ENCODE data around the gene BBS12.
"Not testable (repeated sequence)": the region's sequence is repeated elsewhere in the genome, so short reads cannot be mapped to it uniquely, and the experiment has no call there.

The BBS12 gene

GRCh38 chr4:122784261-122784660 lies 51.8 kb downstream of the BBS12 start:
- no peak overlapping the region for H3K4me3 ChIP-seq (ENCODE audit: low read depth in 1 of 2, low read length in 2 of 2)
- H3K4me1 ChIP-seq (ENCODE audit: control insufficient read depth in 1 of 2, insufficient read depth in 2 of 2, low read length in 2 of 2) = peaks cover 0 to 4% of the 10 kb centered on the region in 2 donors
- H3K36me3 ChIP-seq (ENCODE audit: control insufficient read depth in 1 of 2, insufficient read depth in 2 of 2, low read length in 2 of 2) = no peaks in the 10 kb centered on the region
- H3K9me3 ChIP-seq (ENCODE audit: control insufficient read depth in 1 of 2, low read length in 2 of 2) = peaks cover 0 to 3% of the 10 kb centered on the region in 2 donors
- H3K27me3 ChIP-seq (ENCODE audit: low read depth, low read length) = no peaks in the 10 kb centered on the region
- H3K27ac ChIP-seq (ENCODE audit: low read length) = peak overlapping the region; percentile 43

- H3K27ac ChIP-seq (ENCODE audit: low read length) = no peak overlapping the region
- peaks cover 0 to 4% of the 10 kb centered on the region in 2 donors for H3K4me1 ChIP-seq (ENCODE audit: control insufficient read depth in 1 of 2, insufficient read depth in 2 of 2, low read length in 2 of 2)
- no peaks in the 10 kb centered on the region for H3K9me3 ChIP-seq (ENCODE audit: control insufficient read depth in 1 of 2, low read length in 2 of 2)
- no peak overlapping the region for H3K4me3 ChIP-seq (ENCODE audit: low read depth in 1 of 2, low read length in 2 of 2)
- no peaks in the 10 kb centered on the region for H3K36me3 ChIP-seq (ENCODE audit: control insufficient read depth in 1 of 2, insufficient read depth in 2 of 2, low read length in 2 of 2)
- no peaks in the 10 kb centered on the region for H3K27me3 ChIP-seq (ENCODE audit: low read depth, low read length)
Observed at GRCh38 chr4:122785099-122785498, 52.6 kb downstream of the BBS12 start.

GRCh38 chr4:122786296-122786695 lies 53.8 kb downstream of the BBS12 start:
- H3K36me3 ChIP-seq (ENCODE audit: control insufficient read depth in 1 of 2, insufficient read depth in 2 of 2, low read length in 2 of 2); H3K9me3 ChIP-seq (ENCODE audit: control insufficient read depth in 1 of 2, low read length in 2 of 2); H3K4me1 ChIP-seq (ENCODE audit: control insufficient read depth in 1 of 2, insufficient read depth in 2 of 2, low read length in 2 of 2); H3K4me3 ChIP-seq (ENCODE audit: low read depth in 1 of 2, low read length in 2 of 2); H3K27me3 ChIP-seq (ENCODE audit: low read depth, low read length); H3K27ac ChIP-seq (ENCODE audit: low read length): not testable (repeated sequence)

GRCh38 chr4:122786920-122787319 lies 54.4 kb downstream of the BBS12 start:
- H3K4me3 ChIP-seq (ENCODE audit: low read depth in 1 of 2, low read length in 2 of 2); H3K9me3 ChIP-seq (ENCODE audit: control insufficient read depth in 1 of 2, low read length in 2 of 2); H3K27me3 ChIP-seq (ENCODE audit: low read depth, low read length); H3K27ac ChIP-seq (ENCODE audit: low read length); H3K4me1 ChIP-seq (ENCODE audit: control insufficient read depth in 1 of 2, insufficient read depth in 2 of 2, low read length in 2 of 2); H3K36me3 ChIP-seq (ENCODE audit: control insufficient read depth in 1 of 2, insufficient read depth in 2 of 2, low read length in 2 of 2): not testable (repeated sequence)

GRCh38 chr4:122787940-122788339 lies 55.4 kb downstream of the BBS12 start:
- Histone ChIP-seq H3K36me3 (ENCODE audit: control insufficient read depth in 1 of 2, insufficient read depth in 2 of 2, low read length in 2 of 2) (no peaks in the 10 kb centered on the region), H3K27me3 (ENCODE audit: low read depth, low read length) (no peaks in the 10 kb centered on the region), H3K4me3 (ENCODE audit: low read depth in 1 of 2, low read length in 2 of 2) (no peak overlapping the region), H3K9me3 (ENCODE audit: control insufficient read depth in 1 of 2, low read length in 2 of 2) (no peaks in the 10 kb centered on the region), H3K27ac (ENCODE audit: low read length) (no peak overlapping the region), H3K4me1 (ENCODE audit: control insufficient read depth in 1 of 2, insufficient read depth in 2 of 2, low read length in 2 of 2) (peaks cover 0 to 4% of the 10 kb centered on the region in 2 donors)

GRCh38 chr4:122788935-122789334 lies 56.4 kb downstream of the BBS12 start:
- no peaks in the 10 kb centered on the region for H3K27me3 ChIP-seq (ENCODE audit: low read depth, low read length)
- H3K4me3 ChIP-seq (ENCODE audit: low read depth in 1 of 2, low read length in 2 of 2) = no peak overlapping the region
- no peaks in the 10 kb centered on the region for H3K36me3 ChIP-seq (ENCODE audit: control insufficient read depth in 1 of 2, insufficient read depth in 2 of 2, low read length in 2 of 2)
- H3K27ac ChIP-seq (ENCODE audit: low read length) = no peak overlapping the region
- no peaks in the 10 kb centered on the region for H3K9me3 ChIP-seq (ENCODE audit: control insufficient read depth in 1 of 2, low read length in 2 of 2)
- H3K4me1 ChIP-seq (ENCODE audit: control insufficient read depth in 1 of 2, insufficient read depth in 2 of 2, low read length in 2 of 2) = peaks cover 0 to 4% of the 10 kb centered on the region in 2 donors

- Histone ChIP-seq H3K27me3 (ENCODE audit: low read depth, low read length) (no peaks in the 10 kb centered on the region), H3K27ac (ENCODE audit: low read length) (no peak overlapping the region), H3K36me3 (ENCODE audit: control insufficient read depth in 1 of 2, insufficient read depth in 2 of 2, low read length in 2 of 2) (no peaks in the 10 kb centered on the region), H3K4me1 (ENCODE audit: control insufficient read depth in 1 of 2, insufficient read depth in 2 of 2, low read length in 2 of 2) (no peaks in the 10 kb centered on the region), H3K9me3 (ENCODE audit: control insufficient read depth in 1 of 2, low read length in 2 of 2) (no peaks in the 10 kb centered on the region), H3K4me3 (ENCODE audit: low read depth in 1 of 2, low read length in 2 of 2) (no peak overlapping the region)
Observed at GRCh38 chr4:122793811-122794210, 61.3 kb downstream of the BBS12 start.
